ENCODE measurements around the gene CLEC4F.

- TF ChIP-seq CTCF (conservative IDR thresholded peaks at IDR 0.05; ENCODE audit: low read depth, low read length) (no peak), EZH2 (IDR thresholded peaks at IDR 0.05; ENCODE audit: low read length, unreplicated experiment) (no peak)
Observed at GRCh38 chr2:70808983-70809958, 11.1 kb downstream of the CLEC4F start.
